Activated CD8-positive, alpha-beta T cell treated with anti-CD3 and anti-CD28 coated beads for 36 hours (primary cell): ENCODE results near the gene PLEKHA6. TPM values are rescaled to one million over a fixed set of nuclear protein-coding genes. Genes with fewer than 3 reads are reported as not detected.

ENCODE experiments used
- ATAC-seq: fragments of 200-7000 bp; cut with Tn5 transposase; one replicate; pipeline ENCODE4 v1.10.0; 2021; ENCODE audit warnings: mild to moderate bottlenecking, moderate library complexity
- CTCF ChIA-PET: fragments of 350-600 bp; sonication (Branson Sonifier 250); formaldehyde crosslinking; loops from one replicate; lab custom pipeline; 2021; ENCODE audit warnings: antibody characterized with exemption; lab: Charles Lee
- POLR2A ChIA-PET: fragments of 350-600 bp; sonication (Branson Sonifier 250); formaldehyde crosslinking; loops from one replicate; lab custom pipeline; 2021; ENCODE audit warnings: antibody characterized with exemption; lab: Charles Lee
- DNase-seq: peaks from one replicate; pipeline ENCODE4 v3.0.0-alpha.2; 2020
- H3K27ac Mint-ChIP-seq: one replicate; pipeline ENCODE4 v1.8.0; 2021; ENCODE audit warnings: mild to moderate bottlenecking, mixed read lengths
- H3K27me3 Mint-ChIP-seq: one replicate; pipeline ENCODE4 v1.8.0; 2021; ENCODE audit warnings: mixed read lengths
- H3K36me3 Mint-ChIP-seq: one replicate; pipeline ENCODE4 v1.8.0; 2021; ENCODE audit warnings: low read depth, mixed read lengths
- H3K4me1 Mint-ChIP-seq: one replicate; pipeline ENCODE4 v1.8.0; 2021; ENCODE audit warnings: low read depth, mixed read lengths
- H3K4me3 Mint-ChIP-seq: one replicate; pipeline ENCODE4 v1.8.0; 2021; ENCODE audit warnings: mild to moderate bottlenecking, moderate library complexity, mixed read lengths
- H3K9me3 Mint-ChIP-seq: one replicate; pipeline ENCODE4 v1.8.0; 2021; ENCODE audit warnings: mixed read lengths
- intact Hi-C: fragments of 100-400 bp; cut with micrococcal nuclease; formaldehyde crosslinking; loops from one replicate; pipeline ENCODE4 v1.10.0; 2022
- total RNA-seq, 2 experiments: library from RNA; stranded (reverse); gene quantifications; one replicate each; pipeline ENCODE4 v1.2.3, GENCODE V29; 2021
- TF ChIP-seq, protein P1 (sequence below): fragments of 200-600 bp; IDR thresholded peaks from one replicate; pipeline ENCODE4 v1.8.0; 2022; ENCODE audit warnings: antibody characterized with exemption, mild to moderate bottlenecking

The PLEKHA6 gene
- total RNA-seq, 2 experiments from 2014 or later, result 3.0 to 3.7 TPM

GRCh38 chr1:204339541-204339940 is 20.2 kb downstream of the PLEKHA6 start:
- no peak overlapping the region for H3K27ac Mint-ChIP-seq
- CTCF ChIA-PET, result interaction anchor here (1.7 to 3.8 kb wide), 3 partner anchors 25 to 133 kb away, joined by 8 to 14 read pairs (median 11); no protein-coding TSS in a partner anchor
- no peak overlapping the region for H3K4me3 Mint-ChIP-seq
- no peaks in the 10 kb centered on the region for H3K9me3 Mint-ChIP-seq
- TF ChIP-seq, protein P1, sequence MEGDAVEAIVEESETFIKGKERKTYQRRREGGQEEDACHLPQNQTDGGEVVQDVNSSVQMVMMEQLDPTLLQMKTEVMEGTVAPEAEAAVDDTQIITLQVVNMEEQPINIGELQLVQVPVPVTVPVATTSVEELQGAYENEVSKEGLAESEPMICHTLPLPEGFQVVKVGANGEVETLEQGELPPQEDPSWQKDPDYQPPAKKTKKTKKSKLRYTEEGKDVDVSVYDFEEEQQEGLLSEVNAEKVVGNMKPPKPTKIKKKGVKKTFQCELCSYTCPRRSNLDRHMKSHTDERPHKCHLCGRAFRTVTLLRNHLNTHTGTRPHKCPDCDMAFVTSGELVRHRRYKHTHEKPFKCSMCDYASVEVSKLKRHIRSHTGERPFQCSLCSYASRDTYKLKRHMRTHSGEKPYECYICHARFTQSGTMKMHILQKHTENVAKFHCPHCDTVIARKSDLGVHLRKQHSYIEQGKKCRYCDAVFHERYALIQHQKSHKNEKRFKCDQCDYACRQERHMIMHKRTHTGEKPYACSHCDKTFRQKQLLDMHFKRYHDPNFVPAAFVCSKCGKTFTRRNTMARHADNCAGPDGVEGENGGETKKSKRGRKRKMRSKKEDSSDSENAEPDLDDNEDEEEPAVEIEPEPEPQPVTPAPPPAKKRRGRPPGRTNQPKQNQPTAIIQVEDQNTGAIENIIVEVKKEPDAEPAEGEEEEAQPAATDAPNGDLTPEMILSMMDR, result no peak
- no peaks in the 10 kb centered on the region for H3K36me3 Mint-ChIP-seq
- H3K27me3 Mint-ChIP-seq, result peaks cover 4% of the 10 kb centered on the region
- POLR2A ChIA-PET, result no interaction called here
- intact Hi-C loops, result no loop called here
- H3K4me1 Mint-ChIP-seq, result no peaks in the 10 kb centered on the region
- no peak for ATAC-seq
- no peak for DNase-seq

- Mint-ChIP-seq H3K4me1 (no peaks in the 10 kb centered on the region), H3K4me3 (no peak overlapping the region), H3K27ac (no peak overlapping the region), H3K27me3 (peaks cover 4% of the 10 kb centered on the region), H3K36me3 (no peaks in the 10 kb centered on the region), H3K9me3 (no peaks in the 10 kb centered on the region)
- TF ChIP-seq, protein P1, result no peak
- DNase-seq (no peak), ATAC-seq (no peak)
- POLR2A ChIA-PET, result no interaction called here
- CTCF ChIA-PET, result interaction anchor here (1.7 kb wide), 1 partner anchor 25 kb away, joined by 8 read pairs; no protein-coding TSS in a partner anchor
- intact Hi-C loops, result no loop called here
Observed at GRCh38 chr1:204338997-204339396, 20.7 kb downstream of the PLEKHA6 start.

GRCh38 chr1:204338360-204338759 is 21.4 kb downstream of the PLEKHA6 start:
- Mint-ChIP-seq H3K9me3 (no peaks in the 10 kb centered on the region), H3K27me3 (peaks cover 4% of the 10 kb centered on the region), H3K36me3 (no peaks in the 10 kb centered on the region), H3K4me1 (no peaks in the 10 kb centered on the region), H3K4me3 (no peak overlapping the region), H3K27ac (no peak overlapping the region)
- TF ChIP-seq, protein P1, result no peak
- ChIA-PET POLR2A (no interaction called here), CTCF (no interaction called here)
- intact Hi-C loops, result no loop called here
- ATAC-seq (no peak), DNase-seq (no peak)

GRCh38 chr1:204337583-204337982 is 22.1 kb downstream of the PLEKHA6 start:
- ChIA-PET POLR2A (no interaction called here), CTCF (no interaction called here)
- DNase-seq (no peak), ATAC-seq (no peak)
- no peaks in the 10 kb centered on the region for H3K9me3 Mint-ChIP-seq
- peaks cover 4% of the 10 kb centered on the region for H3K27me3 Mint-ChIP-seq
- no peaks in the 10 kb centered on the region for H3K36me3 Mint-ChIP-seq
- TF ChIP-seq, protein P1, result no peak
- no peak overlapping the region for H3K27ac Mint-ChIP-seq
- no peak overlapping the region for H3K4me3 Mint-ChIP-seq
- intact Hi-C loops, result no loop called here
- H3K4me1 Mint-ChIP-seq, result no peaks in the 10 kb centered on the region

DNA sequence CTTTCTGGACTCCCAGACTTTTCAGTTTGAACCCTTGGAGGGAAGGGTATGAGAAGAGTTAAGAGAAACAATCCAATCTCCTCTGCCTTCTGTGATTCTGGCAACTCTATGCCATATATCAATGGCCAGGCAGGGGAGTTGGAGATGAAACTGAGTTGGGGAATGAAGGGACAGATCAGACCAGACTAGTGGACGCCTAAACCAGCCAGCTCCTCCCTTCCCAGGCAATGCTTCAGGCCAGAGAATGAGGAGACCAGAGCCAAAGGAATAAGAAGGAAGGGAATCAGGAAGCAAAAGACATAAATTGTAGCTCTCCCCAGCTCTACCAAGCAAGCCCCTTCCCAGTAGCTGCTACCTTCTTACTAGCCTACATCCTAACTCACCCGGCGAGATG is 22.7 kb downstream of the PLEKHA6 start:
- H3K4me3 Mint-ChIP-seq, result no peak overlapping the region

More for the DNA sequence above, 22.7 kb downstream of the PLEKHA6 start:
- DNase-seq, result no peak
- Mint-ChIP-seq H3K4me1 (no peaks in the 10 kb centered on the region), H3K27me3 (peaks cover 4% of the 10 kb centered on the region), H3K9me3 (no peaks in the 10 kb centered on the region), H3K27ac (no peak overlapping the region), H3K36me3 (no peaks in the 10 kb centered on the region)
- ChIA-PET CTCF (no interaction called here), POLR2A (no interaction called here)
- no peak for ATAC-seq
- TF ChIP-seq, protein P1, result no peak
- intact Hi-C loops, result no loop called here
